Activated naive CD8-positive, alpha-beta T cell treated with anti-CD3 and anti-CD28 coated beads, Interleukin-2, amount 50 U/mL, for 16 hours (primary cell): Measurements from ENCODE around the gene ACTG1.
"Not testable (repeated sequence)": the region's sequence is repeated elsewhere in the genome, so short reads cannot be mapped to it uniquely, and the experiment has no call there.

Source experiments
- DNase-seq: peaks from one replicate; pipeline ENCODE4 v3.0.0-alpha.2; 2020; ENCODE audit warnings: low read depth, low spot score

ACTG1 gene

DNA sequence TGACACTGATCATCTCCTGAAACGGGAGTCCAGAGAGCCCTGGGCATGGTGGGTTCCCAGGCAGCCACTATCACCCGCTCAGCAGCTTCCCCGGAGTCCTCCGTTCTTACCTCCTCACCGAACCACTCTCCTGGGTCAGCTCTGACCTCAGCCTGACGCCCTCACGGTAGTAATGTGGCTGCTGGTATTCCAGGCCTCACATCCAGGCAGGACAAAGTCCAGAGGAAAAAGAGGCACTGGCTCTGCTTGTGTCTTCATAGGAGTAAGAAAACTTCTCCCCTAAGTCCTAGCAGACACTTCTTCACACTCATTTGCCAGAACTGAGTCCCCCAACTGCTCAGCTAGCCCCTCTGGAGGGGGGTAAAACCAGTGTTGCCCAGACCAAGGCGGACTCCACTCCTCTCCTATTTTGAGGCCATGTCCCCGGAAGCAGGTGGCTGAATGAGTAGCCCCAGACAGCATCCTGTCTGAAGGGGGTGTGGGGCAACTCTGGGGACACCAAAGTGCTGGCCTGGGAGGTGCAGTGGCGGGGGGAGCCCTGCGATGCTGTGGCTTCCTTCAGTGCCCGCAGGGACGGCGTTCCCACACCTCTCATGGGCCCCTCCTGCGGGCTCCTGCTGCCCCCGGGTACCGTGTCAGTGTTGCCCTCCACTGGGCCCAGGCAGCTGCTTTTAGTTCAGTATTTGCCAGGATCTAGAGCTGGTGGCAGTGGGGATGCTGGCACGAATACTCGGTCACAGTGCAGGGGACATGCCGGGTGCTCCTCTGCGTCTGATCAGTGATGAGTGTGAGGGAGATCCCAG lies 20.9 kb upstream of the ACTG1 start:
- no peak for DNase-seq

GRCh38 chr17:81532490-81533287 lies 20.1 kb upstream of the ACTG1 start:
- no peak for DNase-seq

- DNase-seq, result not testable (repeated sequence)
These were observed 19.4 kb upstream of the ACTG1 start for GRCh38 chr17:81531998-81532404.

DNA sequence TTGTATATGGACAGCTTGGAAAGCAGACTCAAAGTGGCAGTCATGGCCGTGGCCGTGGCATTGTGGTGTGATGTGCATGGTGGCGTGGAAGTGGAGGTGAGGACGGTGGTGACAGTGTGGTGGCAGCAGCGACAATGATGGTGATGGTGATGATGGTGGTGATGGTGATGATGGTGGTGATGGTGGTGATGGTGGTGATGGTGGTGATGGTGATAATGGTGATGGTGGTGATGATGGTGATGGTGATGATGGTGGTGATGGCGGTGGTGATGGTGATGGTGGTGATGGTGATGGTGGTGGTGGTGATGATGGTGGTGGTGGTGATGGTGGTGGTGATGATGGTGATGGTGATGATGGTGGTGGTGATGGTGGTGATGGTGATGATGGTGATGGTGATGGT lies 18.4 kb upstream of the ACTG1 start:
- DNase-seq, result not testable (repeated sequence)

- no peak for DNase-seq
These were observed 16.8 kb upstream of the ACTG1 start for GRCh38 chr17:81529437-81529803.

- DNase-seq, result no peak
These were observed 16.2 kb upstream of the ACTG1 start for GRCh38 chr17:81528651-81529436.

DNA sequence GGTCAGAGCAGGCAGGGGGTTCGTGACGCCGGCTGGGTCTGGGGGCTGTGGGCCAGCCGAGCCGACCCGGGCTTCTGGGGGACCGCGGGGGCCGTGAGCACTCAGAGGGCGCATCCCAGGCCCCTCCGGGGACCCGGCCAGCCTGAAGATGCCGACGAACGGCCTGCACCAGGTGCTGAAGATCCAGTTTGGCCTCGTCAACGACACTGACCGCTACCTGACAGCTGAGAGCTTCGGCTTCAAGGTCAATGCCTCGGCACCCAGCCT lies 15.7 kb upstream of the ACTG1 start:
- no peak for DNase-seq

DNA sequence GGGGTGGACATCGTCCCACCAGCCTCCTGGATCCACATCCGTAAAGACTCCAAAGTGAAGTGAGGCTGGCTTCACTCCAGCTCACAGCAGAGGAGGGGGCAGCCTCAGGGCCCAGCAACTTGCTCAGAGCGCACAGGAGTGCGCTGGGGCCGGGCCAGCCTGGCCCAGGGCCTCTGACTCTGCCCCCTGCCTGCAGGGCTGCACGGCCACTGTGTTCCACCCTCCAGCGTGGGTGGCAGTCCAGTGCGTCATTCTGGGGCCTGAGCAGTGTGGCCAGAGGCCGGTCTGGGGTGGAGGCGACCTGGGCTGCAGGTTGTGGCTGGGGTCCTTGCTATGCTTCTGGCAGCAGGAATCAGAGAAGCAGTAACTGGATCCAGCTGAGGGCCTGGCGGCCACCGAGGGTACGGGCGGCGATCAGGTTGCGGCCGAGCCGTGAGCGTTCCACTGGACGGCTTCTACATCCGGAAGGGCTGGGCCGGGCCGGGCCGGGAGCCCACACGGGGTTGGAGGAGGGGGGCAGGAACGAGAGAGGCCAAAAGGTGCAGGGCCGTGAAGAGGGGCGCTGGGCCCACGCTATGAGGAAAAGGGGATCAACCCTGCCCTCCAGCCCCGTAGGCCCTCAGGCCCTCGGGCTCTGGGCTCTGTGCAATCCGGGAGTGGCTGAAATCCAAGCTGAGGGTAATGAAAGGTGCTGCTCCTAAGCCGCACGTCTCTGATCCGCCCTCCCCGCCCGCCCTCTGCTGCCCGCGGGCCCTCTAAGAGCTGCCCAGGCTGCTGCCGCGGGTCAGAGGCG lies 15.2 kb upstream of the ACTG1 start, which contains the start of gene FSCN2:
TSS of gene FSCN2 (plus strand) at position 787 of the 793 bp plus-strand sequence. CDS start 155 bp downstream, outside the sequence.
- DNase-seq, result no peak

- no peak for DNase-seq
These were observed 14.3 kb upstream of the ACTG1 start for GRCh38 chr17:81526662-81527571.

DNA sequence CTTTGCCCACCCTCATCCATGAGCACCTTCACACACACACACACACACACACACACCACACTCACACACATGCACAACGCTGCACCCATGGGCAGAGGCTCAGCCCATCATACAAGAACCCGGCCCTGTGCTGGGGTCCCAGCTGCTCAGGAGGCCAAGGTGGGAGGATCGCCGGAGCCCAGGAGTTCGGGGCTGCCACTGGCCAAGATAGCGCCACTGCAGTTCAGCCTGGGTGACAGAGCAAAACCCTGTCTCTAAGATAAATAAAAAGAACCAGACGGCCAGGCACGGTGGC lies 12.2 kb upstream of the ACTG1 start:
- DNase-seq, result no peak

- DNase-seq, result no peak
These were observed 11.7 kb upstream of the ACTG1 start for GRCh38 chr17:81524039-81524864.

- no peak for DNase-seq
These were observed 10.9 kb upstream of the ACTG1 start for GRCh38 chr17:81523402-81524038.

DNA sequence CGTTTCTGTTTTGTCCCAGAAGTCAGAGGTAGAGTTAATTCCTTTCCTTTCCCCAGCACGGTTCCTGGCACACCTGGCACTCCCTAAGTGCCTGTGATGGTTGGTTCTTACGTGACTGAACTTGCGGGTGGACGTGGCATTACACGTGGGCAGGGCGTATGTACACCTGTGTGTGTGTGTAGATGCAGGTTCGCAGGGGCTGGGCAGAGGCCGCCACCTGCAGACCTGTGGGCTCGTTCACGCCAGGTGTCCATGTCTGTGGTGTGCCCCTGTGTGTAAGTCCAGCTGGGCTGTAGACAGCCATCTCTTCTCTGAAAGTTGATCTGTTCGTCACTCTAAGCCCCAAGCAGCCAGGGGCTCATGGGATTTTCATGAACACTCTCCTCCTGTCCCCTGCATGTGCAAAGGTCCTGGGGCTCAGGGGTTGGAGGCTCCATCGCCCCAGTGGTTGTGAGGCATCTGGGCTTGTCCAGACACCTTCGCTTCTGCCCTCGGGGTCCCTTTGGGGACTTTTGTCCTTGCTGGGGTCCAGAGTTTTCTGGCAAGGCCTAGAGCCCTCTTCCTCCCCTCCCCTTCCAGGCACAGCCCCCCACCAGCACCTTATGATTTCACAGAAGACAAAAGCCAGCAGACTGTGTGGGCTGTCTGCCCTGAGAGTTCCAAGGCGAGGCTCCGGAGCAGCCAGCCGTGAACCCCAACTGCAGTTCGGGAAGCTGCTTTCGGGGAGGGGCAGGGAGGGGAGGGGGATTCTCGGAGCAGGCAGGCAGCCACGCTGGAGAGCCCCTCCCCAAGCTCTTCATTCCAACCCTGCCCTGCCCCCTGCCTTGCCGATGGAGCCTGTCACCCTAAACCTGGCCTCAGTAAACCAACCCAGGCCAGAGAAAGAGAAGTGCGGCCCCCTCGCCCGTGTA lies 10.1 kb upstream of the ACTG1 start:
- no peak for DNase-seq

DNA sequence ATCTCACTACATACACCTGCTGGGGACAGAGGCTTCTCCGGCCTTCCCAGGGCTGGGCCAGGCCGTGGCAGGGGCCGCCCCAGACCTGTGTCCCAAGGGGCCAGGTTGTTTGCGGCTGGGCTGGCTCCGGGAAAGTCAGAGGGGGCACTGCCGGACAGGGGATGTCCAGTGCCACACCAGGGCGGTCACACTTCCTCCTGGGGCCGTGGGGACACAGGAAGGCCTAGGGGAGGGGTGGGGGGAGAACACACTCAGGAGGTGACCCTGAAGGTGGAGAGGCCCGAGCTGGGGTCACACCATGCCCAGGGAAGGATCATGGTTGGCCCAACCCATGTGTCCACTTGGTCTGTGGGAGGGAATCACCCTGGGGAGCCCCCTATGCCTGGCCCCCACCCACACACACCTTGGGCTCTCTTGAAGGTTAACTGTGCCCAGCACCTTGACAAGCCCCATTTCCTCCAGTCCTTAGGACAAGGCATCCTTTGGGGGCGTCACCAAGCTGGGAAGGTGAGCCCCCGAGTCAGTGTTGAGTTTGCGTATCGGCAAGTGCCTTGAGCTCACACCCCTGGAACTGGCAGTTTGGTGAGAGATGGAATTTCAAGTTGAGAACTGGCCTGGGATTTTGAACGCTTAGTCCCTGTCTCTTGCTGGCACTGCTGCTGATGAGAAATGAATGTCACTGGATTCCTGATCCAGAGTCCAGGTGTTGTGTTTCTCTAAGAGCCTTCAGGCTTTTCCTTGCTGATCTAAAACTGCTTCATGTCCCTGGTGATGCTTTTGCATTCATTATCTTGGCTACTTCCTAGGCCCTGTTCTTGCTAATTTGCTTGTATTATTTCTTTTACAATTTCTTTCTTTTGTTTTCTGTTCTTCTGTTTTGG lies 7.7 kb upstream of the ACTG1 start:
- no peak for DNase-seq

- peak; percentile 24 for DNase-seq
These were observed 6.9 kb upstream of the ACTG1 start for GRCh38 chr17:81519284-81520020.

DNA sequence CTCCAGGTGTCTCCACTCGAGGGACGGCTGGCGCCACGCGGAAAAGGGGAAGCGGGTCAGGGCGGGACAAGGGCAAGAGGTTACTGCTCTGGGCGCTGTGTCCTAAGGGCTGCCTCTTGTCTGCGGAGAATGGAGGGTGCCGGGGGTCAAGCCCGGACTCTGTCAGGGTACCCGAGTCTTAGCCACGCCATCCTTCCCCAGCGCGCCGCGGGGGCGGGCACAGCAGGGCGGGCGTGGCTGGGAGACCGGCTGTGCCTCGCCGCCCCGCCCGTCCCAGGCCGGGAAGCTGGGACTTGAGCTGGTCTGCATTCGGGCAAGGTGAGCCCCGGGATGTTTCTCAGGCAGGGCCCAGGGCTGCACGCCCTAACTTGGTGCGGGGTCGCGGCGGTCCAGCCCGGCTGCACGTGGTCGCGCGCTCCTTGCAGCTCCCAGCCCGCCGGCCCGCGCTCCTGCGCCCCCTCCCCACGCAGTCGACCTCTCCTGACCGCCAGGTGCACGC lies 6.2 kb upstream of the ACTG1 start:
- DNase-seq, result no peak
